ENCODE results near the gene UPK3A. TPM values are rescaled to one million over a fixed set of nuclear protein-coding genes. Genes with fewer than 3 reads are reported as not detected.
A peak's percentile ranks its signal among the peaks of the same experiment; 100 is the strongest.

UPK3A gene
- polyA plus RNA-seq, 3 donors: 6.0 to 19.0 (median 14.0) TPM

GRCh38 chr22:45320357-45320976 lies 35.7 kb downstream of the UPK3A start:
- peaks cover 36% of the 10 kb centered on the region for H3K4me1 Mint-ChIP-seq
- TF ChIP-seq, protein P1, sequence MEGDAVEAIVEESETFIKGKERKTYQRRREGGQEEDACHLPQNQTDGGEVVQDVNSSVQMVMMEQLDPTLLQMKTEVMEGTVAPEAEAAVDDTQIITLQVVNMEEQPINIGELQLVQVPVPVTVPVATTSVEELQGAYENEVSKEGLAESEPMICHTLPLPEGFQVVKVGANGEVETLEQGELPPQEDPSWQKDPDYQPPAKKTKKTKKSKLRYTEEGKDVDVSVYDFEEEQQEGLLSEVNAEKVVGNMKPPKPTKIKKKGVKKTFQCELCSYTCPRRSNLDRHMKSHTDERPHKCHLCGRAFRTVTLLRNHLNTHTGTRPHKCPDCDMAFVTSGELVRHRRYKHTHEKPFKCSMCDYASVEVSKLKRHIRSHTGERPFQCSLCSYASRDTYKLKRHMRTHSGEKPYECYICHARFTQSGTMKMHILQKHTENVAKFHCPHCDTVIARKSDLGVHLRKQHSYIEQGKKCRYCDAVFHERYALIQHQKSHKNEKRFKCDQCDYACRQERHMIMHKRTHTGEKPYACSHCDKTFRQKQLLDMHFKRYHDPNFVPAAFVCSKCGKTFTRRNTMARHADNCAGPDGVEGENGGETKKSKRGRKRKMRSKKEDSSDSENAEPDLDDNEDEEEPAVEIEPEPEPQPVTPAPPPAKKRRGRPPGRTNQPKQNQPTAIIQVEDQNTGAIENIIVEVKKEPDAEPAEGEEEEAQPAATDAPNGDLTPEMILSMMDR (IDR thresholded peaks at IDR 0.05): no peak
- peaks cover 69% of the 10 kb centered on the region for H3K79me2 ChIP-seq (ENCODE audit: insufficient read depth, low read length)
- H3K4me2 ChIP-seq (replicated peaks; ENCODE audit: extremely low read depth, low read length, poor library complexity, severe bottlenecking): no peak overlapping the region
- WGBS (ENCODE audit: insufficient coverage): 96% methylated on average over 4 of the region's 9 CpGs
- no peak overlapping the region for H3K27ac ChIP-seq (ENCODE audit: low read depth in 1 of 2, low read length in 2 of 2)
- H3K36me3 ChIP-seq (replicated peaks in 1 of 2; ENCODE audit: control insufficient read depth in 1 of 2, insufficient read depth in 2 of 2, low read length in 2 of 2): peaks cover 35 to 47% of the 10 kb centered on the region in 2 donors
- DNase-seq: no peak
- H4K20me1 ChIP-seq (ENCODE audit: insufficient read depth, low read length): peaks cover 34% of the 10 kb centered on the region
- H2AFZ ChIP-seq (ENCODE audit: insufficient read depth, low read depth, low read length, poor library complexity, severe bottlenecking): no peak overlapping the region
- no peak overlapping the region for H3K4me3 ChIP-seq (replicated peaks in 1 of 3; ENCODE audit: low read depth in 2 of 3, low read length in 3 of 3)
- H3K9me3 Mint-ChIP-seq: peaks cover 0 to 3% (median 0%) of the 10 kb centered on the region in 7 donors
- H3K27me3 Mint-ChIP-seq (ENCODE audit: low read depth in 3 of 3): no peaks in the 10 kb centered on the region
- H3K36me3 Mint-ChIP-seq: peaks cover 45 to 55% of the 10 kb centered on the region in 2 donors
- peak overlapping the region in 3 of 7 donors; percentile 40 to 93 (median 92) for H3K27ac Mint-ChIP-seq
- H3K9me3 ChIP-seq (replicated peaks in 1 of 2; ENCODE audit: control insufficient read depth in 1 of 2, insufficient read depth in 1 of 2, low read length in 2 of 2): no peaks in the 10 kb centered on the region
- no peaks in the 10 kb centered on the region for H3K27me3 ChIP-seq (ENCODE audit: control insufficient read depth in 2 of 2, insufficient read depth in 2 of 2, low read length in 2 of 2)
- no peak overlapping the region for H3K9ac ChIP-seq (ENCODE audit: insufficient read depth, low read length, poor library complexity, severe bottlenecking)
- intact Hi-C loops (cut with micrococcal nuclease): no loop called here
- H3K4me1 ChIP-seq (ENCODE audit: control insufficient read depth in 1 of 2, insufficient read depth in 2 of 2, low read length in 2 of 2): peaks cover 30 to 32% of the 10 kb centered on the region in 2 donors
- no peak overlapping the region for H3K4me3 Mint-ChIP-seq

DNA sequence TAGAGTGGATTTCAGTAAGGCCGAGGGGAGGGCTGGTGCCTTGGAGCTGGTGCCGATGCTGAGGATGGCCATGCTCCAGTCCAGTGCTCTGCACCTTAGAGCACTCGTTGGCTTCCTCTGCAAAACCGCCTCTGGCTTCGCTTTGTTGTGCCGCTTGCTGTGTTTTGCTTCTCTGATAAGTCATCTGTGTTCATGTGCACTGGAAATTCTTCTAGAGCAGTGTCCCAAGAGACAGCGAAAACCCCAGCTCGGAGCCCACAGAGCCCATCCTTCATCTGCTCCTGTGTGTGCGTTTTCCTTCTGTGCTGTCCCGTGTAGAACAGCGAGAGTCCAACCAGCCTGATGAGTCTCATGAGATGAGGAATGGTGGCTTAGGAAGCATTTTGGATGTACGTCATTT lies 37.1 kb downstream of the UPK3A start:
- Histone ChIP-seq H3K79me2 (ENCODE audit: insufficient read depth, low read length) (peaks cover 59% of the 10 kb centered on the region), H2AFZ (ENCODE audit: insufficient read depth, low read depth, low read length, poor library complexity, severe bottlenecking) (no peak overlapping the region), H3K4me1 (ENCODE audit: control insufficient read depth in 1 of 2, insufficient read depth in 2 of 2, low read length in 2 of 2) (peaks cover 27 to 29% of the 10 kb centered on the region in 2 donors), H3K27me3 (ENCODE audit: control insufficient read depth in 2 of 2, insufficient read depth in 2 of 2, low read length in 2 of 2) (no peaks in the 10 kb centered on the region), H3K9ac (ENCODE audit: insufficient read depth, low read length, poor library complexity, severe bottlenecking) (no peak overlapping the region), H3K4me3 (replicated peaks in 1 of 3; ENCODE audit: low read depth in 2 of 3, low read length in 3 of 3) (no peak overlapping the region), H3K4me2 (replicated peaks; ENCODE audit: extremely low read depth, low read length, poor library complexity, severe bottlenecking) (no peak overlapping the region), H4K20me1 (ENCODE audit: insufficient read depth, low read length) (peaks cover 31% of the 10 kb centered on the region), H3K27ac (ENCODE audit: low read depth in 1 of 2, low read length in 2 of 2) (no peak overlapping the region), H3K9me3 (replicated peaks in 1 of 2; ENCODE audit: control insufficient read depth in 1 of 2, insufficient read depth in 1 of 2, low read length in 2 of 2) (no peaks in the 10 kb centered on the region), H3K36me3 (replicated peaks in 1 of 2; ENCODE audit: control insufficient read depth in 1 of 2, insufficient read depth in 2 of 2, low read length in 2 of 2) (peaks cover 43 to 57% of the 10 kb centered on the region in 2 donors)
- peaks cover 0 to 3% (median 0%) of the 10 kb centered on the region in 7 donors for H3K9me3 Mint-ChIP-seq
- H3K27me3 Mint-ChIP-seq (ENCODE audit: low read depth in 3 of 3): no peaks in the 10 kb centered on the region
- 98% methylated on average over 8 of the region's 12 CpGs for WGBS (ENCODE audit: insufficient coverage)
- H3K4me3 Mint-ChIP-seq: no peak overlapping the region
- TF ChIP-seq, protein P1 (IDR thresholded peaks at IDR 0.05): no peak
- DNase-seq: no peak
- H3K27ac Mint-ChIP-seq: peak overlapping the region in 2 of 7 donors; percentile 8 to 55
- intact Hi-C loops (cut with micrococcal nuclease): no loop called here
- peaks cover 32% of the 10 kb centered on the region for H3K4me1 Mint-ChIP-seq
- peaks cover 48 to 60% of the 10 kb centered on the region in 2 donors for H3K36me3 Mint-ChIP-seq
